Hepatocyte (in vitro differentiated cells): ENCODE measurements around the gene RNMT. TPM values are rescaled to one million over a fixed set of nuclear protein-coding genes. Genes with fewer than 3 reads are reported as not detected.
"Not testable (repeated sequence)": the region's sequence is repeated elsewhere in the genome, so short reads cannot be mapped to it uniquely, and the experiment has no call there.

ENCODE experiments used
- DNase-seq: peaks from one replicate; pipeline ENCODE4 v3.0.0-alpha.2; 2016; ENCODE audit warnings: low spot score
- H2AFZ ChIP-seq: fragments of 200-600 bp; sonication (generic); 2 replicates; pipeline ENCODE4 v1.6.0; 2016; ENCODE audit warnings: antibody characterized with exemption, mild to moderate bottlenecking
- H3K27ac ChIP-seq: fragments of 200-600 bp; sonication (generic); 2 replicates; pipeline ENCODE4 v1.5.1; 2016; ENCODE audit warnings: mild to moderate bottlenecking
- H3K27me3 ChIP-seq: fragments of 200-600 bp; sonication (generic); 2 replicates; pipeline ENCODE4 v1.6.1; 2016
- H3K36me3 ChIP-seq: fragments of 200-600 bp; sonication (generic); replicated peaks from 2 replicates; pipeline ENCODE4 v1.5.1; 2016; ENCODE audit warnings: low read depth; ENCODE audit not compliant: insufficient read depth
- H3K4me1 ChIP-seq: fragments of 200-600 bp; sonication (generic); 2 replicates; pipeline ENCODE4 v1.5.1; 2016; ENCODE audit warnings: mild to moderate bottlenecking, moderate library complexity; ENCODE audit not compliant: insufficient read depth
- H3K4me2 ChIP-seq: fragments of 200-600 bp; sonication (generic); 2 replicates; pipeline ENCODE4 v1.6.0; 2016
- H3K4me3 ChIP-seq: fragments of 200-600 bp; sonication (generic); 2 replicates; pipeline ENCODE4 v1.5.1; 2016; ENCODE audit warnings: mild to moderate bottlenecking
- H3K79me2 ChIP-seq: fragments of 200-600 bp; sonication (generic); 2 replicates; pipeline ENCODE4 v1.6.0; 2017; ENCODE audit warnings: mild to moderate bottlenecking
- H3K9me2 ChIP-seq: fragments of 200-600 bp; sonication (generic); replicated peaks from 2 replicates; pipeline ENCODE4 v1.6.0; 2017; ENCODE audit warnings: mild to moderate bottlenecking; ENCODE audit not compliant: insufficient read depth
- H3K9me3 ChIP-seq: fragments of 200-600 bp; sonication (generic); 2 replicates; pipeline ENCODE4 v1.5.1; 2016; ENCODE audit warnings: low read depth, mild to moderate bottlenecking
- H4K20me1 ChIP-seq: fragments of 200-600 bp; sonication (generic); 2 replicates; pipeline ENCODE4 v1.6.0; 2016; ENCODE audit warnings: mild to moderate bottlenecking; ENCODE audit not compliant: insufficient read depth, poor library complexity, severe bottlenecking
- EZH2 ChIP-seq: fragments of 200-600 bp; sonication (generic); IDR thresholded peaks from 2 replicates; pipeline ENCODE4 v1.6.1; 2016; ENCODE audit warnings: antibody characterized with exemption, mild to moderate bottlenecking, borderline replicate concordance
- EZH2phosphoT487 ChIP-seq: fragments of 200-600 bp; sonication (generic); IDR thresholded peaks from one replicate; pipeline ENCODE4 v1.6.1; 2018; ENCODE audit warnings: antibody characterized with exemption, mild to moderate bottlenecking, low read depth, moderate library complexity; ENCODE audit not compliant: unreplicated experiment, severe bottlenecking
- WGBS: methylation state at CpG from one replicate; pipeline ENCODE4 v1.1.6; 2016; ENCODE audit warnings: low lambda C conversion rate; ENCODE audit errors: missing lambda C conversion rate; 5-methylcytosine and 5-hydroxymethylcytosine counted together
- polyA plus RNA-seq: library from polyadenylated mRNA; unstranded; fragments of >200 nt; fragmentation: Nextera tagmentation; extraction: Ambion mirVana; gene quantifications from 2 replicates; pipeline ENCODE4 v1.2.1, GENCODE V29; 2016
- total RNA-seq: library from RNA; depleted of rRNA; stranded (reverse); fragments of >200 nt; gene quantifications from 2 replicates; pipeline ENCODE4 v1.2.3, GENCODE V29; 2014
- TF ChIP-seq, protein P1 (sequence below): fragments of 200-600 bp; sonication (generic); IDR thresholded peaks from 2 replicates; pipeline ENCODE4 v1.5.1; 2016; ENCODE audit warnings: antibody characterized with exemption, mild to moderate bottlenecking; ENCODE audit not compliant: poor library complexity

Gene RNMT
- total and polyA plus RNA-seq, 2 experiments from 2014 or later, result 34.5 to 40.4 TPM

DNA sequence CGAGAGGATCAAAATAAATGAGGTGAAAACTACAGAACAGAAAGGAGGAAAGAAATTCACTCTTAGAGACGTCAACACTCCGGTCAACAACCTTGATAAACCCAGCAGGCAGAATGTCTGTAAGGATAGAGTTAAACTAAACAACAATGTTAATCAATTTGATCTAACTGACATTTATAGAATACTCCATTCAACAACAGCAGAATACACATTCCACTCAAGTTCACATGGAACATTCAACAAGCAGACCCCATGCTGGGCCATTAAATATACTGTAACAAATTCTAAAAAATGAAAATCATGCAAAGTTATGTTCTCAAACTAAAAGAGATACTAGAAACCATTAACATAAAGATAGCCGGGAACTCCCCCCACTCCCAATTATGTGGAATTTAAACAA is 41.9 kb upstream of the RNMT start:
- peaks cover 59% of the 10 kb centered on the region for H3K79me2 ChIP-seq
- TF ChIP-seq EZH2phosphoT487 (no peak), EZH2 (no peak)
- TF ChIP-seq, protein P1, sequence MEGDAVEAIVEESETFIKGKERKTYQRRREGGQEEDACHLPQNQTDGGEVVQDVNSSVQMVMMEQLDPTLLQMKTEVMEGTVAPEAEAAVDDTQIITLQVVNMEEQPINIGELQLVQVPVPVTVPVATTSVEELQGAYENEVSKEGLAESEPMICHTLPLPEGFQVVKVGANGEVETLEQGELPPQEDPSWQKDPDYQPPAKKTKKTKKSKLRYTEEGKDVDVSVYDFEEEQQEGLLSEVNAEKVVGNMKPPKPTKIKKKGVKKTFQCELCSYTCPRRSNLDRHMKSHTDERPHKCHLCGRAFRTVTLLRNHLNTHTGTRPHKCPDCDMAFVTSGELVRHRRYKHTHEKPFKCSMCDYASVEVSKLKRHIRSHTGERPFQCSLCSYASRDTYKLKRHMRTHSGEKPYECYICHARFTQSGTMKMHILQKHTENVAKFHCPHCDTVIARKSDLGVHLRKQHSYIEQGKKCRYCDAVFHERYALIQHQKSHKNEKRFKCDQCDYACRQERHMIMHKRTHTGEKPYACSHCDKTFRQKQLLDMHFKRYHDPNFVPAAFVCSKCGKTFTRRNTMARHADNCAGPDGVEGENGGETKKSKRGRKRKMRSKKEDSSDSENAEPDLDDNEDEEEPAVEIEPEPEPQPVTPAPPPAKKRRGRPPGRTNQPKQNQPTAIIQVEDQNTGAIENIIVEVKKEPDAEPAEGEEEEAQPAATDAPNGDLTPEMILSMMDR, result no peak
- no peaks in the 10 kb centered on the region for H3K36me3 ChIP-seq

GRCh38 chr18:13688191-13689136 is 38.0 kb upstream of the RNMT start:
- Histone ChIP-seq H3K4me3 (no peak overlapping the region), H3K27me3 (no peaks in the 10 kb centered on the region), H3K79me2 (peaks cover 72% of the 10 kb centered on the region), H3K36me3 (no peaks in the 10 kb centered on the region), H3K9me3 (no peaks in the 10 kb centered on the region), H3K27ac (no peak overlapping the region), H3K9me2 (no peaks in the 10 kb centered on the region), H3K4me2 (no peak overlapping the region), H2AFZ (no peak overlapping the region), H4K20me1 (no peaks in the 10 kb centered on the region), H3K4me1 (no peaks in the 10 kb centered on the region)
- no peak for DNase-seq
- TF ChIP-seq, protein P1, result no peak
- TF ChIP-seq EZH2 (no peak), EZH2phosphoT487 (no peak)
- WGBS, result 93% methylated on average over 21 of the region's 21 CpGs

More for the DNA sequence above, 41.9 kb upstream of the RNMT start:
- no peaks in the 10 kb centered on the region for H3K27me3 ChIP-seq
- H3K4me1 ChIP-seq, result no peaks in the 10 kb centered on the region
- H4K20me1 ChIP-seq, result no peaks in the 10 kb centered on the region
- no peaks in the 10 kb centered on the region for H3K9me2 ChIP-seq
- WGBS, result 79% methylated on average over 4 of the region's 4 CpGs
- H3K4me2 ChIP-seq, result no peak overlapping the region
- no peak overlapping the region for H3K27ac ChIP-seq
- no peak overlapping the region for H2AFZ ChIP-seq
- DNase-seq, result no peak
- no peak overlapping the region for H3K4me3 ChIP-seq
- no peaks in the 10 kb centered on the region for H3K9me3 ChIP-seq

GRCh38 chr18:13690060-13690459 is 36.4 kb upstream of the RNMT start:
- H3K36me3 ChIP-seq, H4K20me1 ChIP-seq, H3K27me3 ChIP-seq, H3K4me3 ChIP-seq, H3K4me1 ChIP-seq, H3K27ac ChIP-seq, H3K9me3 ChIP-seq, H2AFZ ChIP-seq, DNase-seq, H3K4me2 ChIP-seq, H3K9me2 ChIP-seq: not testable (repeated sequence)
- H3K79me2 ChIP-seq, result peaks cover 61% of the 10 kb centered on the region
- WGBS, result 96% methylated on average over 9 of the region's 9 CpGs

GRCh38 chr18:13695337-13695736 is 31.1 kb upstream of the RNMT start:
- H3K4me2 ChIP-seq, H3K4me3 ChIP-seq, H3K27ac ChIP-seq, H3K27me3 ChIP-seq, H4K20me1 ChIP-seq, H3K36me3 ChIP-seq, H2AFZ ChIP-seq, DNase-seq, H3K9me3 ChIP-seq, H3K4me1 ChIP-seq, H3K9me2 ChIP-seq: not testable (repeated sequence)
- peaks cover 47% of the 10 kb centered on the region for H3K79me2 ChIP-seq
- 86% methylated on average over 5 of the region's 5 CpGs for WGBS
